ENCODE data around the gene MCF2L2. TPM values are rescaled to one million over a fixed set of nuclear protein-coding genes. Genes with fewer than 3 reads are reported as not detected.
"Not testable (repeated sequence)": the region's sequence is repeated elsewhere in the genome, so short reads cannot be mapped to it uniquely, and the experiment has no call there.

The MCF2L2 gene
- total RNA-seq, 6 experiments from 2014 or later: 0.14 TPM; not detected in 5

GRCh38 chr3:183239046-183239445 lies 189.4 kb downstream of the MCF2L2 start:
- Mint-ChIP-seq H3K36me3 (ENCODE audit: low read depth) (peaks cover 5% of the 10 kb centered on the region; the same call in 1 of the 2 replicates), H3K4me1 (ENCODE audit: low read depth) (no peaks in the 10 kb centered on the region), H3K27ac (no peak overlapping the region), H3K9me3 (peaks cover 18% of the 10 kb centered on the region), H3K27me3 (ENCODE audit: insufficient read depth) (peaks cover 13% of the 10 kb centered on the region), H3K4me3 (no peak overlapping the region)
- DNase-seq: no peak
- TF ChIP-seq CTCF (IDR thresholded peaks at IDR 0.05): no peak

DNA sequence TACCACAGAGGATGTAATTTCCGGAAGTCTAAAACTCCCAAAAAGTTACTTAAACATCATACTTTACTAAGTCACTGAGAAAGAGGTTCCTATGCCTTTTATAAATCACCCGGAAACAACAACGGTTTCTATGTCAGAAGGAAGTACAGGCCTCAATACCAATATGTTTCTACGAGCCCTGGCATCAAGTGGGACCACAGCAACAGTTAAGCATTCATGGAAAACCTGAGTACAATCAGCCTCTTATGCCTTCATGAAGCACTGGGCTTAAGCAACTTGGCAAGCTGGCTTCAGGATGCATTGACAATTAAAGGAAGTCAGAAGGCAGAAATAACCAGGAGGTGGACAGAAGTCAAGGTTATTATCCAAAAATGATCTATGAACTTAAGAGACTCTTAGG lies 194.5 kb downstream of the MCF2L2 start:
- H3K27me3 Mint-ChIP-seq (ENCODE audit: insufficient read depth): peaks cover 9% of the 10 kb centered on the region
- H3K36me3 Mint-ChIP-seq (ENCODE audit: low read depth): no peaks in the 10 kb centered on the region
- TF ChIP-seq CTCF (IDR thresholded peaks at IDR 0.05): no peak
- no peak overlapping the region for H3K4me3 Mint-ChIP-seq
- DNase-seq: no peak
- H3K27ac Mint-ChIP-seq: no peak overlapping the region
- H3K4me1 Mint-ChIP-seq (ENCODE audit: low read depth): no peaks in the 10 kb centered on the region
- H3K9me3 Mint-ChIP-seq: no peaks in the 10 kb centered on the region

- Mint-ChIP-seq H3K9me3 (no peaks in the 10 kb centered on the region), H3K4me1 (ENCODE audit: low read depth) (no peaks in the 10 kb centered on the region), H3K4me3 (no peak overlapping the region), H3K27me3 (ENCODE audit: insufficient read depth) (peaks cover 9% of the 10 kb centered on the region), H3K27ac (no peak overlapping the region), H3K36me3 (ENCODE audit: low read depth) (no peaks in the 10 kb centered on the region)
- no peak for DNase-seq
- TF ChIP-seq CTCF (IDR thresholded peaks at IDR 0.05): no peak
These were observed 197.6 kb downstream of the MCF2L2 start for GRCh38 chr3:183230826-183231225.

DNA sequence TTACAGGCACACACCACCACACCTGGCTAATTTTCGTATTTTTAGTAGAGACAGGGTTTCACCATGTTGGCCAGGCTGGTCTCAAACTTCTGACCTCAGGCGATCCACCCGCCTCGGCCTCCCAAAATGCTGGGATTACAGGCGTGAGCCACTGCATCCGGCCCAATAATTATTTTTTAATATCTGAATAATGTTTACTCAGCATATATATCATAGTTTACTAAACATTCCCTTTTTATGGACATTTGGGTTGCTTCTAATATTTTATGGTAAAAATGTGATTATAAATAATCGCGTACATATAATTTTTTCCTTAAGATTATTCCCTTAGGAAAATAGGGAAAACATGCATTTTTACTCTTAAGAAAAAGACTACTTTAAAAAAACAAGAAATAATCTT lies 198.2 kb downstream of the MCF2L2 start:
- not testable (repeated sequence) for H3K4me1 Mint-ChIP-seq (ENCODE audit: low read depth); H3K36me3 Mint-ChIP-seq (ENCODE audit: low read depth); H3K4me3 Mint-ChIP-seq; DNase-seq; H3K9me3 Mint-ChIP-seq; H3K27ac Mint-ChIP-seq
- H3K27me3 Mint-ChIP-seq (ENCODE audit: insufficient read depth): peaks cover 10% of the 10 kb centered on the region

GRCh38 chr3:183229178-183229577 lies 199.2 kb downstream of the MCF2L2 start:
- H3K4me1 Mint-ChIP-seq (ENCODE audit: low read depth): no peaks in the 10 kb centered on the region
- H3K4me3 Mint-ChIP-seq: no peak overlapping the region
- H3K36me3 Mint-ChIP-seq (ENCODE audit: low read depth): no peaks in the 10 kb centered on the region
- TF ChIP-seq CTCF (IDR thresholded peaks at IDR 0.05): no peak
- peaks cover 19% of the 10 kb centered on the region for H3K27me3 Mint-ChIP-seq (ENCODE audit: insufficient read depth)
- no peaks in the 10 kb centered on the region for H3K9me3 Mint-ChIP-seq
- no peak overlapping the region for H3K27ac Mint-ChIP-seq
- DNase-seq: no peak

GRCh38 chr3:183227586-183227985 lies 200.8 kb downstream of the MCF2L2 start:
- Mint-ChIP-seq H3K36me3 (ENCODE audit: low read depth) (no peaks in the 10 kb centered on the region), H3K9me3 (no peaks in the 10 kb centered on the region), H3K4me3 (no peak overlapping the region), H3K4me1 (ENCODE audit: low read depth) (no peaks in the 10 kb centered on the region), H3K27ac (no peak overlapping the region), H3K27me3 (ENCODE audit: insufficient read depth) (peaks cover 19% of the 10 kb centered on the region)
- no peak for DNase-seq
- TF ChIP-seq CTCF (IDR thresholded peaks at IDR 0.05): no peak
